Peyer's patch (tissue), 4 donors: Measurements from ENCODE around the gene STEAP3.

Experiments used
- POLR2A ChIP-seq, 2 donors: fragments of 450-650 bp; IDR thresholded peaks; one replicate each; pipeline ENCODE4 v1.5.1; 2017; ENCODE audit warnings: antibody characterized with exemption in 2 of 2, mild to moderate bottlenecking in 2 of 2, moderate library complexity in 2 of 2
- TF ChIP-seq, protein P1 (sequence below), 6 experiments: fragments of 450-650 bp in 4 of 6; fragments of 200-600 bp in 2 of 6; sonication (generic) in 1 of 6; IDR thresholded peaks; one replicate each; pipeline ENCODE4 v1.5.1; 2017 to 2019; ENCODE audit warnings: antibody characterized with exemption in 6 of 6, mild to moderate bottlenecking in 3 of 6, moderate library complexity in 1 of 6

DNA sequence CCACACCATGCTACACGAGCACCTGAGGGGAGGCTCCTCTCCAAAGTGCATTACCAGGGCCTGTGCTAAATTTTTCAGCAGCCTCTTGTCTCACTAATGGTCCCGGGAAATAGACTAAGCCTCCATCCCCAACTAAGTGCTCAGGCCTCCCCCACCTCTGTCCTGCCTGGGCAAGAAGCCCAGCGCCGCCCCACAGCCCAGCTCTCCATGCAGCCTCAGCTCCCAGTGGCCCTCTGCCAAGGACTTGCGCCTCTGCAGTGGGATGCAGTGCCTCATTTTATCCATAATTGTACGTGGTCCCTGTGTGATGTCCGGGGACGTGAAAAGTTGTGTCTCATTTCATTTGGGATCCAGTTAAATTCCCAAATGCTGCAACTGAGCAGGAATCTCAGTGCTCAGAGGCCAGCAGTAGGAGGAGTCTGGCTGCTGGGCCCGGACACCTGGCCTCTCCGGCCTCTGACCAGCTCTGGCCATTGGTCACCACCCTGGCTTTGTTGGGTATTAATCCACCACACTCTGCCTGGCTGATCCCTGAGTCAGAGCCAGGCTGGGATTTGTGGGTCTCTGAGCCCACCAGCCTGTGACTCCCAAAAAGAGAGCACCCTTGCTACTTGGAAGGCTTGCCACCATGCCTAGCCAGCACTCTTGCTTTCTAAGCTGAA, 11.4 kb upstream of the STEAP3 start:
- TF ChIP-seq, protein P1, sequence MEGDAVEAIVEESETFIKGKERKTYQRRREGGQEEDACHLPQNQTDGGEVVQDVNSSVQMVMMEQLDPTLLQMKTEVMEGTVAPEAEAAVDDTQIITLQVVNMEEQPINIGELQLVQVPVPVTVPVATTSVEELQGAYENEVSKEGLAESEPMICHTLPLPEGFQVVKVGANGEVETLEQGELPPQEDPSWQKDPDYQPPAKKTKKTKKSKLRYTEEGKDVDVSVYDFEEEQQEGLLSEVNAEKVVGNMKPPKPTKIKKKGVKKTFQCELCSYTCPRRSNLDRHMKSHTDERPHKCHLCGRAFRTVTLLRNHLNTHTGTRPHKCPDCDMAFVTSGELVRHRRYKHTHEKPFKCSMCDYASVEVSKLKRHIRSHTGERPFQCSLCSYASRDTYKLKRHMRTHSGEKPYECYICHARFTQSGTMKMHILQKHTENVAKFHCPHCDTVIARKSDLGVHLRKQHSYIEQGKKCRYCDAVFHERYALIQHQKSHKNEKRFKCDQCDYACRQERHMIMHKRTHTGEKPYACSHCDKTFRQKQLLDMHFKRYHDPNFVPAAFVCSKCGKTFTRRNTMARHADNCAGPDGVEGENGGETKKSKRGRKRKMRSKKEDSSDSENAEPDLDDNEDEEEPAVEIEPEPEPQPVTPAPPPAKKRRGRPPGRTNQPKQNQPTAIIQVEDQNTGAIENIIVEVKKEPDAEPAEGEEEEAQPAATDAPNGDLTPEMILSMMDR (IDR thresholded peaks at IDR 0.05), result no peak
- TF ChIP-seq POLR2A (IDR thresholded peaks at IDR 0.05), result no peak
